GM19240 (cell line): Measurements from ENCODE around the gene ACSS1.

ENCODE experiments used
- DNase-seq: peaks from one replicate; pipeline ENCODE4 v3.0.0; 2011; ENCODE audit warnings: low spot score; ENCODE audit not compliant: insufficient read length

ACSS1 gene

DNA sequence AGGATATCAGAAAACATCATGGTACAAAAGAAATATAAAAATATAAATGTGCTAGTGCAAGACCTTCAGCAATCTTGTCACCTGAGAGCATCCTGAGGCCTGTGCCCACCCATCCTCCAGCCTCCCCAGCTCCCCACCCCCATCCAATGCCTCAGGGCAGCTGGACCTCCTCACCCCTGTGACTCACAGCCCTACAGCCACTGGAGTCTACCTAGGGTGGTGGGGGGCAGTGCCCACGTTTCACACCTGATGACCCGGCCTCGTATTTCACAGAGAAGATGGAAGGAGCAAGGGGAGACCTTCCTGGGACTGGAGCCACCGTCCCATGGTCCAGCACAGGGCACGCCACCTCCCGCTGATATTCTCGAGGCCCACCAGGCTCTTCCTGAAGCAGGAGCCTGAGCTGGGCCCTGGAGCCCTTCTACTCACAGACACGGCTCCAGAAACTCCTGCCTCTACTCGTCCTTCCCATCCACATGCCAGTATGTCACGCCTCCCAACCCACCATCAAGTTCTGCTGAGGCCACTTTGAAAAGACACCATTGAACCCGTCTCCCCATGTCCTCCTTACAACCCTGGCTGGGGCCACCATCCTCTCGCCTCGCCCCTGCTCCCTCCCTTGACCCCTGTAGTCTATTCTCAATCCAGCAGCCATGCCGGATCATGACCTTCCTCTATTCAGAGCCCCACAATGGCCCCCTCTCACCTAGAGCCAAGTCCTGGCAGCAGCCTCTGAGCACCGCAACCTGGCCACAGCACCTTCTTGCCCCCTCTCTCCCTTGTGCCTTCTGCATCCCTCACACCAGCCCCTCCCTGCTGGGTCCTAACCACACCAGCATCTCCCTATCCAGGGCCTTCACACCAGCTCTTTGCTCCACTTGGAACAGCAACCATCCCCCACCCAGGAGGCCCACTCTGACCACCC lies 78.6 kb downstream of the ACSS1 start:
- no peak for DNase-seq

DNA sequence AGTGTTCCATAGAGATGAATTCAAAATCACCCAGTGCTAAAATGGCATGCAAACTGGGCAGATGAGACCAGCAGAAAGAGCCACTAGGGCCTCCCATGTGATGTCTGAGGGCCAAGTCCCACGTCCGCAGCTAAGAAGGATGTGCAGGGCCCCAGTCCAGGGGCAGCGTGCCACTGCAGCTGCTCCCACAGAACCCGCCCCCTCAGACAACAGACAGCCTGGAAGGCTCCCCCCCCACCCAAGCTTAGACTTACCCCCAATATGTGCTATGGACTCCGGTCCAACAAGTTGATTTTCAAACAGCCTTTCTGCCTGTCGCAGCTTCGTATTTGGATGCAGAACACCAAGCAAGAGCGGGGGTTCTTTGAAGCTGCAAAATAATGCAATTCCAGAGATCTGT lies 79.4 kb downstream of the ACSS1 start:
- DNase-seq, result no peak

DNA sequence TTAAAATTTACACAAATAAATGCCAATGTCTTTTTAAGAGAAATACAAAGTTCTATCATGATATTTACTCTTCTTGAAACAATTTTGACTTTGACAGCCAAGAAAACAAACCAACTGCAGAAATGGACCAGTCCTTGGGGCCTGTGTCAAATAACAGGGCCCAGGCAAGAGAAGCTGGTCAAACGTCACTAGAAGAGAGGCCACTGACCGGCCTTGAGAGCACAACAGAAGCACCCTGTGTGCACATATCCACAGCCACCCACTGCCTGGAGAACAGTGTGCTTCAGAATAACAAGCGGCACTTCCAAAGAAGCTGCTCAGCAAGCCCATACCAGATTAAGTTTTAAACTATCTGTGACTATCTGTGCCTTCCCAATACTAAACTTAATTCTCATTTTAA lies 80.1 kb downstream of the ACSS1 start:
- no peak for DNase-seq

DNA sequence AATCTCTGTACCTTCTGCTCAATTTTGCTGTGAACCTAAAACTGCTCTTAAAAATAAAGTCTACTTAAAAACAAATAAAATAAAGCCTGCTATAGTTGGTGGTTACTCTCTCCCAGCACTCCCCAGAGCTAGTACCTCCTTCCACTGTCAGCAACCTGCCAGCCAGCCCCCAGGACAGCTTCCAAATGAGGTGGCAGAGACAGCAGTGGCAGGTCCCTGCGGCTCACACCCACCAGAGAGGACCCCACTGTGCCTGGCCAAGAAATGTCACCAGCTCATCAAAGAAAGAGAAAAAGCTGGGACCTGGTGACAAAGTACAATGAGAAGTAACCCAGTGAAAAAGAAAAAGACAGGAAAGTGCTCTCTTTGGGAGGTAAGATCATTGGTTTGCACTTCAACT lies 80.6 kb downstream of the ACSS1 start:
- no peak for DNase-seq

DNA sequence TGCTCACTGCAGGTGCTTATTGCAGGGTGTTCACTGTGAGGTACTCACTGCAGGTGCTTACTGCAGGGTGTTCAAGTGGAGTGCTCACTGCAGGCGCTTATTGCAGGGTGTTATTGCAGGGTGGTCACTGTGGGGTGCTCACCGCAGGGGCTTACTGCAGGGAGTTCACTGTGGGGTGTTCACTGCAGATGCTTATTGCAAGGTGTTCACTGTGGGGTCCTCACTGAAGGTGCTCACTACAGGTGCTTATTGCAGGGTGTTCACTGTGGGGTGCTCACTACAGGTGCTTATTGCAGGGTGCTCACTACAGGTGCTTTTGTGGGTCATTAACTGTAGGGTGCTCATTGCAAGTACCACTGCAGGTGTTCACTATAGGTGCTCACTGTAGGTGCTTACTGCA lies 85.6 kb downstream of the ACSS1 start:
- no peak for DNase-seq

DNA sequence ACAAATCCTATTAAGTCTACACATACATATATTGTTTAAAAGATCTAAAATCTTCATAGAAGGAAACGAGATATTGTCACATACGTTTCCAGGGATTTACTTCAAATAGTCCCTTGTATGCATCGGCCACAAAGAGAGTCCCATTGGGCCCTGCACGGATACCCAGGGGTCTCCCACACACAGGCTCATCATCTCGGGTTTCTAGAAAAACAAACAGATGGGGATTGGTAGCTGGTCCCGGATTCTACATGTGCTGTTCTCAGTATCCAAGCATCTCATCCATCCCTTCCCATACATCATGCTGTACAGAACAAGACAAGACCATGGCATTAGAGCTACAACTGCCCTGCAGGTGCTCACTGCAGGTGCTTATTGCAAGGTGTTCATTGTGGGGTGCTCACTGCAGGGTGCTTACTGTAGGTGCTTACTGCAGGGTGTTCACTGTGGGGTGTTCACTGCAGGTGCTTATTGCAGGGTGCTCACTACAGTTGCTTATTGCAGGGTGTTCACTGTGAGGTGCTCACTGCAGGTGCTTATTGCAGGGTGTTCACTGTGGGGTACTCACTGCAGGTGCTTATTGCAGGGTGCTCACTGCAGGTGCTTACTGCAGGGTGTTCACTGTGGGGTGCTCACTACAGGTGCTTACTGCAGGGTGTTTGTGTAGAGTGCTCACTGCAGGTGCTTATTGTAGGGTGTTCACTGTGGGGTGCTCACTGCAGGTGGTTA lies 86.4 kb downstream of the ACSS1 start:
- no peak for DNase-seq

DNA sequence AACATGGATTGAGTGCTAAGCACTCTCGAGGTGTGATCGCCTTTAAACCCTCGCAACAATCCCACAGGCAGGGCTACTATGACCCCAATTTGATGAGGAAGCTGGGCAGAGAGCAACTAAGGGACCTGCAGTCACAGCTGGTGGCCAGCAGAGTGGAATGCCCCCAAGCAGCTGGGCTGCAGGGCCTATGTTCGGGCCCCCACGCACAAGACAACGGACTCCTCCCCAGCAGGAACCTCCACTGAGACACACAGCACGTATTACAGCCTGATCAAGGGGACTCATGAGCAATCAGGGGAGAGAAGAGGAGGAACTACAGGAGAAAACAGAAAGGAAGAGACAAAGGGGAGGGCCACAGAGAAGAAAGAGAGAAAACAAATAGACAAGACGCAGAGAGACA lies 87.2 kb downstream of the ACSS1 start:
- no peak for DNase-seq

DNA sequence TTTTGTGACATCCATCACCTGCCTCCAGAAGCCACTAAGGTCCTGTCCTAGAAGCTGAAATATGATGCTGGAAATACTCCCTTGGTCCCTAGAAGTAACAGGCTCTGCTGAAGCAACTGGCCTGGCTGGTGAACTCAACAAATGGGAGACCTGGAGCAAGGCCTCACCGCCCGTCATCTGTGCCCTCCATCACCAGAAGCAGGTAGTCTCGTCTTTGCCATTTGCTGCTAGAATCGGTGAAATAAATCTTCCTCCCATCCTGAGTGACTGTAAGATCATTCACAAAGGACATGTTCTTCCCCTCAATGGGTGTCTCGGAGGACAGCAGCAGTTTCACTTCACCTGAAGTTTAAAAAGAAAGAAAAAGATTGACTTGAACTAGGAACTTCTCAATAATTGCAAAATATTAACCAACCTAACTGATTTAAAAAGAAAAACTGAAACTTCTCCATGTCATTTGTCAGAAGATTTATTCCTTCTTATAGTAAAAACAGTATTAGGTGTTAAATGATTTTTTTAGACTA lies 87.8 kb downstream of the ACSS1 start:
- DNase-seq, result no peak

DNA sequence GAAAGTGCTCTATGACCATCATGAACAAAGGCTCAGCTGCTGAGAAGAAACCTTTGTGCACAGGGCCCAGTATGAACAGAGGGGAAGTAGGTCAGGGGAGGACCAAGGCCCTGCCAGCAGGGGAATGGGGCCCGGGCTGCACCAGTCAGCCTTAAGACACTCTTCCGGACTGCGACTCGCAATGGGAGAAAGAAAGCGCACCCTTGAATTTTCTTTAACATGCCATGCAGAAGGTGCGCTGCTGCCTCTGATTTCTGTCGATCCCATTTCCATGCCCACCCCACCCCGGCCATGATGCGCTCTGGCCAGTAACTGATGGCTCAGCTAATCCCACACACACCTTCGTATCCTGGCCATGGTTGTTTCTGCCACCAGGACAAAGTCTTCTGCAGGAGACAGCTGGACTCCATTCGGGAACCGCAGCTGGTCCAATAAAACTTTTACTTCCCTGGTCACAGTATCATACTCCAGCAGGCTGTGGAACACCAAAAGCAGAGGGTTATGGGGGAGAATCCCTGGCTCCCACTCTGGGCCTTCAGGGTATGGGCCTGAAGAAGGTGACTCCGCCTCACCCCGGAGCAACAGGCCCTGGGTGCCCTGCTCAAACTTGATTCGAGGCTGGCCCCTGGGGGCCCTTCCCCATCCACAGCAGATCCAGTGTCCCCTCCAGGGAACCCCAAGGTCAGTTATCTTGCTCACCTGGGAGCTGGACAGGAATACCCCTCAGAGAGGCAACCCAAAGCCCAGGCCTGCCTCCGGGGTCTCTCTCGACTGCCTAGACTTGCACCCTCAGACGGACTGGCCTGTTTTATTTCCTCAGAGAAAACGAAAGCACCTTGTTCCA lies 88.5 kb downstream of the ACSS1 start:
- no peak for DNase-seq

DNA sequence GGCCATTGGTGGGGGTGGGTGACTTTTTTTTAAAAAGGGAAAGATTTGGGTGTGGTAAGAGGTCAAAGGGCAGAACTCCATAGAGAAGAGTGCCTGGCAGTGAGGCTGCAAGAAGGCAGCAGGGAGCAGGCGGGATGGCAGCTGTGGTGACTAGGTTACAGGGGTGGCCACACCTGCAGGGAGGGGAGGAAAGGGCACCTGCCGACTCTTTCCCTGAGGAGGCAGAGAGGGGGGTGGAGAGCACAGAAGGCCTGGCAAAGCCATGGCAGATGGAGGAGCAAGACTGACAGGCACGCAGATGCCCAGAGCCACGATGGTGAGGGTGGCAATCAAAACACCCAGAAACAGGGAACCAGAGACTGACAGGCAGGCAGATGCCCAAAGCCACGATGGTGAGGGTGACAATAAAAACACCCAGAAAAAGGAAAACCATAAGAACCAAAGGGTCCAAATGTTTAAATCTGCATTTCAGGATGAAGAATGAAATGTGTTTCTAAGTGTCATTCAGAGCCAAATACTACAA lies 89.6 kb downstream of the ACSS1 start:
- no peak for DNase-seq

DNA sequence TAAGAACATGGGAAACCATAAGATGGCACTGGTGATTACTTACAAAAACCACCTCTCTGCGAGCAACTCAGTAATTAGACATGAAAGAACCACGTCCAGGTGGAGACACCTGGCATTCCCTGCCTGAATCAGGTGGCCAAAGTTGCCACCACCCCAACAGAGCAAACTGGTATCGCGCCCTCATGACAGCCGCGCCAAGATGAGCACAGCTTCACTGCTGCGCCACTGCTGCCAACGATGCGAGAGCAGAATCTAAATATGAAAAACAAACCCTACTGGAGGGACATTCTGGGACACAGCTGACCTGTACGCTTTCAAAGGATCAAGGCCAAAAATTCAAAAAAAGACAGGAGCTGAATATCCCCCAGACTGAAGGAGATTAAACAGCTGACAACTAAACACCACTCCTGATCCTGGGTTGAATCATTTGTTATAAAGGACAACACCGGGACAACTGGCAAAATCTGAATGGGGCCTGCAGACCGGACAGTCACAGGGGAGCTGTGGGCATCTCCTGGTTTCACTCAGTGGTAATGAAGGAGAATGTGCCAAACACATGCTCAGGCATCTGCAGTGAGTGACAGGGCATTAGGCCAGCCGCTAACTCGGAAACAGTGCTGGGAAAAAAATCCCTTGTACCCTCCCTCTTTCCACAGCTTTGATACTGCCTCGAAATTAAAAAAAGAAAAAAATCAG lies 91.5 kb downstream of the ACSS1 start:
- no peak for DNase-seq

DNA sequence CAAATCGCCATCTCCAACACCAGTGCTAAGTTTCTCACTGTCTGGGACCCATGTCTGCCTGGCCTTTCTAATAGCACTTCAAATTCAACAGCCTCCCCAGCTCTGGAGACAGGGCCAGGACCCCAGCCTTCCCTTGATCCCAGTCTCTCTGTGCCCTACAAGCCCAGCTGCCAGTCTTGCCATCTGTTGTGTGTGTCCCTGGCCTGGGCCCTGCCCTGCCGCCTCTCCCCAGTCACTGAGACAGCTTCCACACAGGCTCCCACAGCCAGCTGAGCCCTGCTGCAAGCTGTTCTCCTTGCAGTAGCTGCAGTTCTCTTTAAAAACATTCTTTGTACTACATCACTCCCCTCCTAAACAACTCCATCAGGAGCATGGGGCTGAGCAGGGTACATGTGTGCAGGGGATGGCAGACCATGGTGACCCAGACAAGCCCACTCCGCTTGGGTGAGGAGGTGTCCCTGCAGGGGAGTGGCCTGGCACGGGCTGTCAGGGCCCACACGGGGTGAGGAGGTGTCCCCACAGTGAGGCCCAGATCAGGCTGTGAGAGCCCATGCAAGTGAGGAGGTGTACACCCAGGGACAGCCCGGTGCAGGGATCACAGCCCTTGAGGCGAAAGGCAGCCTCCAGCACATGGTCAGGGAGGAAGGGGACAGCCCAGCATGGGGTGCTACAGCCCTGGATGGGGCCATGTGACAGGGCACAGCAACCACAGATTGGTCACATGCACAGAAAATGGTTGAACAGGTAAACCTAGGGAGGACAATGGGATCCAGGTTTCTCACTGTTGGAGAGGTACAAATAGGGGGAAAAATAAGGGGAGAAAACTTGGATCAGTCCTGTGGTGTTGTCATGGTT lies 92.6 kb downstream of the ACSS1 start:
- DNase-seq, result no peak

DNA sequence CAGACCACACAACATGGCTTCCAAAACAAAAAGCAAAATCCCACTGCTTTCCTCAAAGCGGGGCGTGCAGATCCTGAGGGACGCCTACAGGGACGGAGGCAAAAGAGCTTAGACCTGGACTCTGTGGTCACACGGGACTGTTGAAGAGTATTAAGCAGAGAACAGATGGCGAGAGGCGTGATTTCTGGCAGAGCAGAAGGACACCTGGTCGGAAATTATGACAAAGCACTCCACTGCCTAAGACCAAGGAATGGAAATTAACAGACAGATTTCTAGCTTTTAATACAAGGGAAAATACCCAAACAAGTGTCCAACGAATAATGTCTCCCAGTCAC lies 93.5 kb downstream of the ACSS1 start:
- DNase-seq, result no peak

DNA sequence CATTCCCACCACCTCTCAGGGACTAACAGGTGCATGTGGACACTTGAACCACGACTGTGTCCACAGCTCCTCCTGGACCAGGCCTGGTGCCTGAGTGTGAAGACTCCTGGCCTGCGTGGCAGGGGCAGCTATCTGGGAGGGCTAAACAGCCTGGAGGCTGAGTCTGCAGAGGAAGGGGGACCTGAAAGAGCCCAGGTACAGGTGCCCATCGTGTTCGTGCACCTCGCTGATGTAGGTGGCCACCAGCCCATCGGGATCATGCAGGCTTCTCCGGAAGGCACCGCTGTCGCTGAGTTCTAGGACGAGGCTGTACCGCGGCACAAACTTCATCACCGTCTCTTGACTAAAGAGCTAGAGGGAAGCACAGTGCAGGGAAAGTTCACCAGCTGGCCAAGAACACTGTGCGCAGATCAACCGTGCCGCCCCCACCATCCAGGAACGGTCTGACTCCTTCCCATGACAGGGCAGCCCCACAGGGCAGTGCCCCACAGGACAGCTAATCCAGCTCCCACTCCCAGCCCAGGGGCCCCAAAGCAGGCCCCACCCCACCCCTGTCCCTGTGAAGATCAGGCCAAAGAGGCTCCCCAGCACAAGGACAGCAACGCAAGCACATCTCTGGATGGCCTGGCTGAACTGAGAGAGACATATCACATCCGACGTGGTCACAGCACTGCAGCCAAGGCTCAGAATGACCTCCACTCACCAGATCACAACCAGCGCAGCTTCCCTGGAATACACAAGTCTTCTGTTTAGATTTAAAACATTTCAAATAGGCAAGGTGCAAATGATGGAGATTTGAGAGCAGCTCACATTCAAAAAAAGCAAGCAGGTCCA lies 94.0 kb downstream of the ACSS1 start:
- DNase-seq, result no peak

DNA sequence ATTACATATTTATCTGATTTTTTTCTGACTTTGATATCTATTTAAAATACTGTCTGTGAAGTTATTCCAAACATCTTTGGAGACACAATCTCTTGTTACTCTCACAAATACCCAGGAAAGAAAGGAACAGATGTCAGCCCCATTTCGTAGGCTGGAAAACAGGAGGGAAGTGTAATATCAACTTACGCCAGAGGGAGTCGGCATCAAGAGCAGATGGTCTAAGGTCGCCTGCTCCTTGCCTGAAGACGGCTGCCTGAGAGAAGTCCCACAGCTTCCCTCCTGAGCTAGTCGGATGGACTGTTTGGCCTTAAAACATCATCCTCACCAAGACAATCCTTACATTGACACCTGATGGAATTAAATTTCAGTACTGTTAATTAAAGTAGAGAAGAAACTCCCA lies 95.4 kb downstream of the ACSS1 start:
- no peak for DNase-seq

DNA sequence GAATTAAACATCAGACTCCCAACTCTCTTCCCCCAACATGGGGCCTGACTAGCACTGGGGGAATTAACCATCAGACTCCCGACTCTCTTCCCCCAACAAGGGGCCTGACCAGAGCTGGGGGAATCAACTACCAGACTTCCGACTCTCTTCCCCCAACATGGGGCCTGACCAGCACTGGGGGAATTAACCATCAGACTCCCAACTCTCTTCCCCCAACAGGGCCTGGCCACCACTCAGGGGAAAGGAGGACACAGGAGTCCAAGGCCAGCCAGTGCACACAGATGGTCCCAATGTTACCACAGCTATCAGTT lies 95.8 kb downstream of the ACSS1 start:
- no peak for DNase-seq

DNA sequence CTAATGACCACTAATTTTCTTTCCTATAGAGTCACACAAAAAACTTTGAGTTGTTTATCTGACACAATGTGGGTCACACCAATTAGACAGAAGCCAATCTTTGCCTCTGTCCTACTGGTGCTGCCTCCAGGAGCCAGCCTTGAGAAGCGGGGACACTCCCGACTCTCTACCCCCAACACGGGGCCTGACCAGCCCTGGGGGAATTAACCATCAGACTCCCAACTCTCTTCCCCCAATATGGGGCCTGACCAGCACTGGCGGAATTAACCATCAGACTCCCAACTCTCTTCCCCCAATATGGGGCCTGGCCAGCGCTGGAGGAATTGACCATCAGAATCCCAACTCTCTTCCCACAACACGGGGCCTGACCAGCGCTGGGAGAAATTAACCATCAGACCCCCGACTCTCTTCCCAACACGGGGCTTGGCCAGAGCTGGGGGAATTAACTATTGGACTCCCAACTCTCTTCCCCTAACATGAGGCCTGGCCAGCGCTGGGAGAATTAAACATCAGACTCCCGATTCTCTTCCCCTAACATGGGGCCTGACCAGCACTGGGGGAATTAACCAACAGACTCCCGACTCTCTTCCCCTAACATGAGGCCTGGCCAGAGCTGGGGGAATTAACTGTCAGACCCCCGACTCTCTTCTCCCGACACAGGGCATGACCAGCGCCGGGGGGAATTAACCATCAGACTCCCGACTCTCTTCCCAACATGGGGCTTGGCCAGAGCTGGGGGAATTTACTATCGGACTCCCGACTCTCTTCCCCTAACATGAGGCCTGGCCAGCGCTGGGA lies 96.4 kb downstream of the ACSS1 start:
- no peak for DNase-seq

DNA sequence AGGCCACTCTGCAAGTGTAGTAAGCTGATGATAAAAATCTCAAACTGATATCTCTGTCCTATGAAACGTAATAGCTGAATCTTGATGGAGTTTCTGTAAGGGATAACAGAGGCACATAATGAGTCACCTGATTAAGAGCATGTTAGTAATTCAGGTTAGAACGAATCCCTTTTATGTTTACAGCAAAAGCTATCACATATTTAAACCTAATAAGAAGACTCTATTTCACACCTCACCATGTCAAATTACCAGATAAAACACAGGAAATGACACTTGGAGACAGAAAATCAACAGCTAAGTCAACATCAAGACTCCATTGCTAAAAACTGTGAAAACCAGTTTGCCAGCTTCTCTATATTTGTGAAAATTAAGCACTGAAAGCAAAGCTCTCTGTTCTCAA lies 97.1 kb downstream of the ACSS1 start:
- no peak for DNase-seq
